Gastrocnemius medialis (tissue), 4 donors: ENCODE measurements around the gene TOP2B.

Experiments
- CTCF ChIP-seq, 5 experiments: fragments of 450-650 bp in 3 of 5; fragments of 200-600 bp in 2 of 5; sonication (generic) in 2 of 5; IDR thresholded peaks in 4 of 5; conservative IDR thresholded peaks in 1 of 5; 1 replicate in 4 of 5; 2 replicates in 1 of 5; pipeline ENCODE4 v1.5.1; 2016 to 2019; ENCODE audit warnings: antibody characterized with exemption in 5 of 5, mild to moderate bottlenecking in 3 of 5, moderate library complexity in 3 of 5
- POLR2A ChIP-seq, 2 donors: fragments of 450-650 bp; IDR thresholded peaks; one replicate each; pipeline ENCODE4 v1.6.1; 2017; ENCODE audit warnings: antibody characterized with exemption in 2 of 2, mild to moderate bottlenecking in 2 of 2, moderate library complexity in 2 of 2

- TF ChIP-seq CTCF (IDR thresholded peaks at IDR 0.05 in 4 of 5, conservative IDR thresholded peaks at IDR 0.05 in 1 of 5), result no peak
- no peak for TF ChIP-seq POLR2A (IDR thresholded peaks at IDR 0.05)
Measured at GRCh38 chr3:25687742-25688141, 23.0 kb upstream of the TOP2B start.
